Ovary (tissue), 9 donors: ENCODE data around the gene LSP1. TPM values are rescaled to one million over a fixed set of nuclear protein-coding genes. Genes with fewer than 3 reads are reported as not detected.

Experiments used
- DNase-seq, 5 donors: peaks; one replicate each; pipeline ENCODE4 v3.0.0-alpha.2; 2019 to 2020
- H3K27ac ChIP-seq, 2 donors: fragments of 200-600 bp; one replicate each; pipeline versions ENCODE4 v1.5.1 to v1.8.0; 2019 to 2022
- H3K27me3 ChIP-seq: fragments of 200-600 bp; one replicate; pipeline ENCODE4 v1.8.0; 2022
- H3K36me3 ChIP-seq: fragments of 200-600 bp; sonication (generic); one replicate; pipeline ENCODE4 v1.5.1; 2019
- H3K4me1 ChIP-seq: one replicate; pipeline ENCODE4 v1.8.1; 2013; ENCODE audit warnings: mild to moderate bottlenecking, moderate library complexity; ENCODE audit not compliant: insufficient read depth
- H3K4me3 ChIP-seq: fragments of 200-600 bp; sonication (generic); one replicate; pipeline ENCODE4 v1.5.1; 2017
- H3K9me3 ChIP-seq, 2 donors: fragments of 200-600 bp in 1 of 2; sonication (generic) in 1 of 2; one replicate each; pipeline versions ENCODE4 v1.5.1 to v1.8.1; 2013 to 2019; ENCODE audit warnings: mild to moderate bottlenecking in 1 of 2, moderate library complexity in 1 of 2
- CTCF ChIP-seq, 3 donors: fragments of 450-650 bp in 2 of 3; fragments of 200-600 bp in 1 of 3; IDR thresholded peaks; one replicate each; pipeline versions ENCODE4 v1.5.1 to v1.8.0; 2016 to 2022; ENCODE audit warnings: antibody characterized with exemption in 3 of 3, mild to moderate bottlenecking in 1 of 3
- EP300 ChIP-seq: sonication (generic); formaldehyde crosslinking; IDR thresholded peaks from one replicate; pipeline ENCODE4 v1.6.1; 2017; ENCODE audit warnings: antibody characterized with exemption
- POLR2A ChIP-seq: fragments of 450-650 bp; IDR thresholded peaks from one replicate; pipeline ENCODE4 v1.6.1; 2017; ENCODE audit warnings: antibody characterized with exemption, mild to moderate bottlenecking, moderate library complexity
- WGBS, 3 donors: extraction: QIAGEN DNeasy Blood & Tissue Kit in 1 of 3; methylation state at CpG; one replicate each; pipeline versions ENCODE4 v1.1.5 to v1.1.7; 2013 to 2017; 5-methylcytosine and 5-hydroxymethylcytosine counted together
- intact Hi-C, 4 donors: fragments of 100-400 bp; cut with DNase I; formaldehyde crosslinking; loops; one replicate each; pipeline versions ENCODE4 v1.11.0 to v1.15.1; 2022 to 2023
- polyA plus RNA-seq, 2 donors: library from polyadenylated mRNA; stranded (reverse); fragments of 200-250 nt in 1 of 2; fragments of 350-450 nt in 1 of 2; fragmentation: Illumina TruSeq in 1 of 2; extraction: RNeasy Lipid Tissue Mini Kit (QIAGEN cat#74804) in 1 of 2; gene quantifications; one replicate each; pipeline ENCODE4 v1.2.3, GENCODE V29; 2013 to 2014
- total RNA-seq, 7 donors: library from RNA; depleted of rRNA in 2 of 7; stranded (reverse); fragments of >200 nt in 2 of 7; fragmentation: NEBNext Ultra II Directional in 3 of 7; extraction: Animal tissue kit (Norgen Biotek cat#: 25700) in 3 of 7; gene quantifications; one replicate each; pipeline versions ENCODE4 v1.1.0 to v1.2.4, GENCODE V29; 2016 to 2023
- donor health status: DM: no; HTN: no; CAD: no; lungs with moderate emphysema.
- donor health status: DM: no; HTN: no; CAD: no.
- donor health status: Bipolar disorder and iron deficiency.
- donor health status: DM: yes; HTN: yes; CAD: no.
- donor health status: DM: no; HTN: no; CAD: no.
- donor health status: DM: yes; HTN: yes; CAD: no.

Gene LSP1
- total and polyA plus RNA-seq, 9 donors, result 3.5 to 22.0 (median 9.0) TPM

DNA sequence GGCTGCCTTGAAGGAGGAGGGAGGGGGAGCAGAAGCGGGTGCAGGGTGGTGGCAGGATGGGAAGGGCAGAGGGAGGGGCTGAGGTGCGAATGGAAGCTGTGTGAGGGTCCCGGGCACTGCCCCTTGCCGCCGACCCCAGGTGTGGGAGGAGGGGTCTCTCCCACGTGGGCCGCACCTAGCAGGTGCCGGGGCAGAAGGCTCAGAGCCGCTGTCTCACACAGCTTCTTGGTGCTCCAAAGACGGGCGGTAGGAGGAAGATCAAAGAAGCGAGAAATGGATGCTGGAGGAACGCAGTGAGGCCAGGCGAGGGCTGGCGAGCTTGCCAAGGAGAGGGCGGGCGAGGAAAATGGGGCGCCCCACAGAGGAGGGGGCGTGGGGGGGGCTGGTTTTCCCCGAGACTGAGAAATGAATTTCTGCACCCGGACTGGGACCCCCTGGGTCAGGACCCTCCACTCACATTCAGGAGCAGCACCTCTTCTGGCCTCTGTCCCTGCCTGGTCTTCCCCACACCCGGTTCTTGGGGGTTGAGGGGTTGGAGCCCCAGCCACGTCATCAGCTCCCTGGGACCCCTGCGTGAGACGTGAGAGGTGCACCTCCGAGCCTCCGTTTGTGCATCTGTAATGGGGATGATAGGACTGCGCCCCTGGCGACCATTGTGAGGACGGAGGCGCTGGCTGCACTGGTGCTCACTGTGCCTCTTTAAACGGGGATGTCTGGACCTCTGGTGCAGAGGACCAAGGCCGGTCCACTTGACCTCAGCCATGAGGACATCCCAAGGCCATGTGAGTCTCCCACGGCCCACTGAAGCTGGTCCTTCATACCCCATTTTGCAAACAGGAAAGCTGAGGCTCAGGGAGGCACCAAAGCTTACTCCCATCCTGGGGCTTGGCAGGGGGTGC lies 16.8 kb downstream of the LSP1 start:
- Histone ChIP-seq H3K4me3 (no peak overlapping the region), H3K27ac (no peak overlapping the region), H3K4me1 (peaks cover 9% of the 10 kb centered on the region), H3K36me3 (no peaks in the 10 kb centered on the region), H3K27me3 (no peaks in the 10 kb centered on the region), H3K9me3 (no peaks in the 10 kb centered on the region)
- TF ChIP-seq CTCF (IDR thresholded peaks at IDR 0.05) (no peak), EP300 (no peak), POLR2A (no peak)
- WGBS, 3 donors, result 18 to 34% (median 26%) methylated on average over 33 to 34 of the region's 34 CpGs
- DNase-seq, result no peak
- intact Hi-C loops, result no loop called here

DNA sequence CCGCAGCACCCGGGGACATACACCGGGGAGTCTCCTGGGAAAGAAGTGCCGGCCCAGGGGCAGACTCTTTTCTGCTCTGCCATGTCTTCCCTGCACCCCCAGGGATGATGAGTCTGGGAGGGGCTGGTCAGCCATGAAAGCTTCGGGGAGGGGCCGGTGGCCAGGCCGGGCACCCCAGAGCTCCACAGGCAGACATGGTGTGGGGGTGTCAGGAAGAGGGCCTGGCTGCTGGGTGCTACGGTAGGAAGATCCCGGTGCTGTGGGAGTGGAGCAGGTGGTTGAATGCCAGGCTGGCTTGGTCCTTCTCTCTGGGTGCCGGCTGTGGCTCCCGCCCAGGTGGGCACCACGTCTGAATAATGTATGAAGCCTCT lies 17.4 kb downstream of the LSP1 start:
- H3K36me3 ChIP-seq, result no peaks in the 10 kb centered on the region
- H3K27ac ChIP-seq, result no peak overlapping the region
- H3K27me3 ChIP-seq, result no peaks in the 10 kb centered on the region
- intact Hi-C loops, result no loop called here
- DNase-seq, result no peak
- no peak overlapping the region for H3K4me3 ChIP-seq
- no peak for TF ChIP-seq POLR2A
- TF ChIP-seq EP300, result no peak
- no peak for TF ChIP-seq CTCF (IDR thresholded peaks at IDR 0.05)
- peaks cover 4% of the 10 kb centered on the region for H3K4me1 ChIP-seq
- WGBS, 3 donors, result 50 to 54% (median 53%) methylated on average over 12 of the region's 12 CpGs
- H3K9me3 ChIP-seq, result no peaks in the 10 kb centered on the region

GRCh38 chr11:1870721-1871466 lies 18.0 kb downstream of the LSP1 start:
- 18 to 39% (median 25%) methylated on average over 49 to 50 of the region's 50 CpGs for WGBS, 3 donors
- peaks cover 2% of the 10 kb centered on the region for H3K4me1 ChIP-seq
- no peak overlapping the region for H3K27ac ChIP-seq

More at GRCh38 chr11:1870721-1871466, 18.0 kb downstream of the LSP1 start:
- H3K36me3 ChIP-seq, result no peaks in the 10 kb centered on the region
- no peaks in the 10 kb centered on the region for H3K27me3 ChIP-seq
- no peak for DNase-seq
- H3K4me3 ChIP-seq, result peak overlapping the region; percentile 14
- intact Hi-C loops, result no loop called here
- TF ChIP-seq CTCF (IDR thresholded peaks at IDR 0.05) (no peak), EP300 (no peak), POLR2A (no peak)
- H3K9me3 ChIP-seq, result no peaks in the 10 kb centered on the region
